ENCODE measurements around the gene MED13.
"Not testable (repeated sequence)": the region's sequence is repeated elsewhere in the genome, so short reads cannot be mapped to it uniquely, and the experiment has no call there.

MED13 gene

DNA sequence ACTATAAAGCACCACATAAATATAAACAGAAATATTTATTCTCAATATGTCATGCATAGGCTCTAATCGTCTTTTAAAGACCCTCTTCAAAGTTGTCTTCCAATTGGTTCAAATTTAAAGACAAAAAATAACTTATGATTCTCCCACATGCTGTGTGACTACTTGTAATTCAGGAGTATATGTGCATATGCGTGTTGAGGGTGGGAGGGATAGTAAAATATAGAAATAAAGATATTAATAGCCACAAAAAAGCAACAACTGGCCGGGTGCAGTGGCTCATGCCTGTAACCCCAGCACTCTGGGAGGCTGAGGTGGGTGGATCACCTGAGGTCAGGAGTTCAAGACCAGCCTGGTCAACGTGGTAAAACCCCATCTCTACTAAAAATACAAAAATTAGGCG lies 170.8 kb downstream of the MED13 start:
- DNase-seq: not testable (repeated sequence)

All from NCI-H2029 (cell line).